HepG2 (cell line): ENCODE results near the gene SNRNP27. TPM values are rescaled to one million over a fixed set of nuclear protein-coding genes. Genes with fewer than 3 reads are reported as not detected.

Experiments used
- ATAC-seq: fragments of 200-7000 bp; cut with Tn5 transposase; 3 replicates; pipeline ENCODE4 v1.9.1; 2020; ENCODE audit warnings: mild to moderate bottlenecking, moderate library complexity
- BruUV-seq: library from RNA; stranded (reverse); fragments of 400-500 nt; replicated peaks from 2 replicates; lab custom pipeline; 2021; lab: Mats Ljungman, UMichigan
- CTCF ChIA-PET: fragments of 300-600 bp; formaldehyde crosslinking; extraction: SDS; loops from one replicate; lab custom pipeline; 2021; ENCODE audit warnings: low total read pairs, inconsistent platforms, low intra/inter-chr PET ratio; lab: Yijun Ruan, JAX
- POLR2A ChIA-PET: fragments of 350-600 bp; sonication (Branson Sonifier 250); formaldehyde crosslinking; loops from one replicate; lab custom pipeline; 2020; ENCODE audit warnings: antibody characterized with exemption, inconsistent platforms; lab: Yijun Ruan, JAX
- DNase-seq: peaks from one replicate; pipeline ENCODE4 v3.0.0-alpha.2; 2015; ENCODE audit warnings: low spot score
- FAIRE-seq: peaks from 3 replicates; lab custom pipeline; 2011; peaks lifted over from hg19 to GRCh38; lab: Jason Lieb, UNC
- H2AFZ ChIP-seq: one replicate; pipeline ENCODE4 v1.6.1; 2011; ENCODE audit warnings: low read length, inconsistent platforms
- H3K27ac ChIP-seq: fragments of 300-600 bp; 3 replicates; pipeline ENCODE4 v1.8.0; 2011; ENCODE audit warnings: mixed run types, mild to moderate bottlenecking, mixed read lengths, low read length, inconsistent platforms; ENCODE audit not compliant: insufficient read depth; ENCODE audit errors: extremely low read length
- H3K27me3 ChIP-seq, 2 experiments: fragments of 200-600 bp in 1 of 2; 2 replicates in 1 of 2; 3 replicates in 1 of 2; pipeline versions ENCODE4 v1.6.0 to v1.8.0; 2011; ENCODE audit warnings: low read length in 2 of 2, mild to moderate bottlenecking in 2 of 2, moderate library complexity in 2 of 2, inconsistent platforms in 1 of 2; ENCODE audit not compliant: insufficient read depth in 2 of 2, control insufficient read depth in 1 of 2
- H3K36me3 ChIP-seq, 2 experiments: fragments of 200-600 bp in 1 of 2; replicated peaks in 1 of 2; 2 replicates in 1 of 2; 3 replicates in 1 of 2; pipeline versions ENCODE4 v1.5.1 to v1.8.0; 2011; ENCODE audit warnings: low read length in 2 of 2, inconsistent platforms in 1 of 2; ENCODE audit not compliant: insufficient read depth in 2 of 2, control insufficient read depth in 1 of 2
- H3K4me1 ChIP-seq: 2 replicates; pipeline ENCODE4 v1.5.1; 2012; ENCODE audit warnings: low read length, inconsistent platforms; ENCODE audit not compliant: insufficient read depth
- H3K4me2 ChIP-seq: 2 replicates; pipeline ENCODE4 v1.6.0; 2011; ENCODE audit warnings: low read depth, low read length, inconsistent platforms
- H3K4me3 ChIP-seq, 3 experiments: fragments of 200-600 bp in 1 of 3; sonication (generic), shearing (Covaris generic) in 1 of 3; replicated peaks in 1 of 3; 2 replicates each; pipeline ENCODE4 v1.5.1; 2011 to 2016; ENCODE audit warnings: low read length in 3 of 3, inconsistent platforms in 2 of 3, low read depth in 2 of 3, mild to moderate bottlenecking in 2 of 3, control low read depth in 1 of 3, mixed read lengths in 1 of 3; ENCODE audit not compliant: insufficient read depth in 1 of 3
- H3K79me2 ChIP-seq: one replicate; pipeline ENCODE4 v1.6.1; 2011; ENCODE audit warnings: low read length, inconsistent platforms; ENCODE audit not compliant: insufficient read depth
- H3K9ac ChIP-seq: 2 replicates; pipeline ENCODE4 v1.6.0; 2011; ENCODE audit warnings: mild to moderate bottlenecking, low read depth, low read length, inconsistent platforms; ENCODE audit not compliant: insufficient read depth
- H3K9me3 ChIP-seq: 2 replicates; pipeline ENCODE4 v1.5.1; 2012; ENCODE audit warnings: mild to moderate bottlenecking, low read length
- H4K20me1 ChIP-seq: 2 replicates; pipeline ENCODE4 v1.6.0; 2011; ENCODE audit warnings: inconsistent platforms, mild to moderate bottlenecking, low read length, moderate library complexity; ENCODE audit not compliant: insufficient read depth
- CEBPB ChIP-seq: IDR thresholded peaks from 2 replicates; pipeline ENCODE4 v1.6.1; 2011; ENCODE audit warnings: low read depth, low read length, improper control_type of control experiment, borderline replicate concordance
- CEBPG ChIP-seq: IDR thresholded peaks from 2 replicates; pipeline ENCODE4 v1.6.1; 2016
- MAFF ChIP-seq: IDR thresholded peaks from 2 replicates; pipeline ENCODE4 v1.6.1; 2011; ENCODE audit warnings: low read depth, low read length, improper control_type of control experiment
- MAFK ChIP-seq, 2 experiments: IDR thresholded peaks in 1 of 2; conservative IDR thresholded peaks in 1 of 2; 2 replicates each; pipeline ENCODE4 v1.6.1; 2011; ENCODE audit warnings: improper control_type of control experiment in 2 of 2, low read length in 2 of 2
- MTA1 ChIP-seq: sonication (generic); formaldehyde crosslinking; IDR thresholded peaks from 2 replicates; pipeline ENCODE4 v1.4.0; 2020; ENCODE audit warnings: missing genetic modification reagents, mild to moderate bottlenecking, borderline replicate concordance
- NR2F1 ChIP-seq, 2 experiments: fragments of 450-650 bp in 1 of 2; formaldehyde crosslinking in 1 of 2; IDR thresholded peaks; 2 replicates each; pipeline versions ENCODE4 v1.5.0 to v1.6.1; 2016 to 2020; ENCODE audit warnings: mild to moderate bottlenecking in 1 of 2, missing compliant biosample characterization in 1 of 2, missing genetic modification reagents in 1 of 2, moderate library complexity in 1 of 2
- NR2F6 ChIP-seq, 2 experiments: IDR thresholded peaks; 2 replicates each; pipeline ENCODE4 v1.6.1; 2016; ENCODE audit warnings: antibody characterized with exemption in 1 of 2, mild to moderate bottlenecking in 1 of 2
- STAT5B ChIP-seq: sonication (generic); formaldehyde crosslinking; IDR thresholded peaks from 2 replicates; pipeline ENCODE4 v1.4.0; 2020; ENCODE audit warnings: missing genetic modification reagents
- ZFAT ChIP-seq: sonication (generic); formaldehyde crosslinking; conservative IDR thresholded peaks from 2 replicates; pipeline ENCODE4 v1.8.1; 2023; ENCODE audit warnings: missing genetic modification reagents, inconsistent platforms
- WGBS: methylation state at CpG from one replicate; pipeline ENCODE4 v1.1.6; 2017; ENCODE audit warnings: low lambda C conversion rate; 5-methylcytosine and 5-hydroxymethylcytosine counted together
- in situ Hi-C: cut with HindIII; loops from 2 replicates; pipeline ENCODE4 v1.10.0; 2017; ENCODE audit warnings: low pct_unique_long_range_greater_than_20kb; ENCODE audit not compliant: extremely low pct_ligation_motif_present
- intact Hi-C: fragments of 100-400 bp; cut with micrococcal nuclease; formaldehyde crosslinking; loops from one replicate; pipeline ENCODE4 v1.10.0; 2022; ENCODE audit not compliant: unreplicated experiment
- polyA plus RNA-seq, 8 experiments: library from polyadenylated mRNA; depleted of rRNA in 3 of 8; stranded (reverse) in 7 of 8; unstranded in 1 of 8; fragments of >200 nt; fragmentation: Illumina TruSeq in 4 of 8; extraction: Trizol in 4 of 8; gene quantifications; 2 replicates each; pipeline versions ENCODE4 v1.2.1 to v1.2.3, GENCODE V29; 2011 to 2016; ENCODE audit warnings: low read depth in 4 of 8, missing spikeins in 1 of 8, mixed read lengths in 1 of 8; ENCODE audit not compliant: insufficient read depth in 1 of 8
- total RNA-seq, 5 experiments: library from RNA; depleted of rRNA; stranded (reverse); fragments of >200 nt; fragmentation: Illumina TruSeq; extraction: Trizol; gene quantifications; 2 replicates each; pipeline ENCODE4 v1.2.3, GENCODE V29; 2016; ENCODE audit warnings: low read depth in 1 of 5
- TF ChIP-seq, protein P1 (sequence below): sonication (generic); formaldehyde crosslinking; IDR thresholded peaks from 2 replicates; pipeline ENCODE4 v1.5.0; 2020; ENCODE audit warnings: mild to moderate bottlenecking, missing genetic modification reagents

Gene SNRNP27
- total and polyA plus RNA-seq, 2 of the 13 experiments (the other 11 are each of a cell fraction or from before 2014, with no cell fraction given): 49.8 to 54.6 TPM

DNA sequence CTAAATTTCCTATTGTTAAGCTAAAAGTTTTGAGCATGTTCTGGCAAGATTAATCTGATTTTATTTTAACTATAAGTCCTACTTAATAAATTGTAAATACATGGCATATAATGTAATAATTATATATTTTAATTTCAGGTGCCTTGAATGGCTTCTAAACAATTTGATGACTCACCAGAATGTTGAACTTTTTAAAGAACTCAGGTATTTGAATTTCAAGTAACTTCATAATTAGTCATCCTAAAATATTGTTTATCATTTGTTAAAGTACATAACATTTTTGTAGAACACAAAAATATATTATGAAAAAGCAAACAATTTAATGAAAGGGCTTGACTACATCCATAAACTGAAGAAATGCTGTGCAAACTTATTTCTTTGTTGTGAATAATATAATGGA lies 49.8 kb upstream of the SNRNP27 start:
- no peaks in the 10 kb centered on the region for H3K4me1 ChIP-seq
- H3K27me3 ChIP-seq: no peaks in the 10 kb centered on the region
- H3K36me3 ChIP-seq: peaks cover 17 to 65% of the 10 kb centered on the region in 2 experiments
- intact Hi-C loops (no loop called here), in situ Hi-C loops (no loop called here)
- no peak overlapping the region for H2AFZ ChIP-seq
- DNase-seq: no peak
- no peak overlapping the region for H3K9ac ChIP-seq
- no peaks in the 10 kb centered on the region for H3K79me2 ChIP-seq
- CTCF ChIA-PET: no interaction called here
- no peaks in the 10 kb centered on the region for H4K20me1 ChIP-seq
- no peak for FAIRE-seq
- BruUV-seq: no TSS peak
- H3K27ac ChIP-seq: no peak overlapping the region
- no peak for ATAC-seq
- no peak overlapping the region for H3K4me2 ChIP-seq
- H3K4me3 ChIP-seq: no peak overlapping the region
- H3K9me3 ChIP-seq: no peaks in the 10 kb centered on the region
- TF ChIP-seq MAFK (conservative IDR thresholded peaks at IDR 0.05 in 1 of 2, IDR thresholded peaks at IDR 0.05 in 1 of 2; ENCODE audit: low read length in 2 of 2): peak; percentile 65 to 75; a peak in 3 of 4 replicates
- TF ChIP-seq MAFF: peak; percentile 56
- TF ChIP-seq MTA1 (CRISPR knock-in tag): no peak
- POLR2A ChIA-PET: no interaction called here

GRCh38 chr2:69844560-69844959 lies 49.2 kb upstream of the SNRNP27 start:
- 96% methylated on average over 3 of the region's 3 CpGs for WGBS
- Histone ChIP-seq H3K9ac (no peak overlapping the region), H3K4me1 (no peaks in the 10 kb centered on the region), H3K27ac (no peak overlapping the region), H4K20me1 (no peaks in the 10 kb centered on the region), H3K4me2 (no peak overlapping the region), H3K4me3 (no peak overlapping the region), H3K27me3 (no peaks in the 10 kb centered on the region), H3K36me3 (peaks cover 20 to 64% of the 10 kb centered on the region in 2 experiments), H3K9me3 (no peaks in the 10 kb centered on the region), H3K79me2 (no peaks in the 10 kb centered on the region), H2AFZ (no peak overlapping the region)
- ChIA-PET CTCF (no interaction called here), POLR2A (interaction anchor here (0.7 kb wide), 1 partner anchor 288 kb away, joined by 4 read pairs; no protein-coding TSS in a partner anchor)
- no TSS peak for BruUV-seq
- in situ Hi-C loops: no loop called here
- FAIRE-seq (no peak), ATAC-seq (no peak), DNase-seq (no peak)
- peak; percentile 64; the same call in 1 of the 2 replicates for TF ChIP-seq NR2F6 (IDR thresholded peaks at IDR 0.05)
- peak; percentile 70 for TF ChIP-seq NR2F6 (CRISPR knock-in tag; IDR thresholded peaks at IDR 0.05)
- peak in 1 of 2 experiments; percentile 23; a peak in 1 of 4 replicates for TF ChIP-seq NR2F1 (CRISPR knock-in tag; IDR thresholded peaks at IDR 0.05)
- no peak for TF ChIP-seq ZFAT (CRISPR knock-in tag)
- peak; percentile 84 for TF ChIP-seq CEBPG
- TF ChIP-seq, protein P1, sequence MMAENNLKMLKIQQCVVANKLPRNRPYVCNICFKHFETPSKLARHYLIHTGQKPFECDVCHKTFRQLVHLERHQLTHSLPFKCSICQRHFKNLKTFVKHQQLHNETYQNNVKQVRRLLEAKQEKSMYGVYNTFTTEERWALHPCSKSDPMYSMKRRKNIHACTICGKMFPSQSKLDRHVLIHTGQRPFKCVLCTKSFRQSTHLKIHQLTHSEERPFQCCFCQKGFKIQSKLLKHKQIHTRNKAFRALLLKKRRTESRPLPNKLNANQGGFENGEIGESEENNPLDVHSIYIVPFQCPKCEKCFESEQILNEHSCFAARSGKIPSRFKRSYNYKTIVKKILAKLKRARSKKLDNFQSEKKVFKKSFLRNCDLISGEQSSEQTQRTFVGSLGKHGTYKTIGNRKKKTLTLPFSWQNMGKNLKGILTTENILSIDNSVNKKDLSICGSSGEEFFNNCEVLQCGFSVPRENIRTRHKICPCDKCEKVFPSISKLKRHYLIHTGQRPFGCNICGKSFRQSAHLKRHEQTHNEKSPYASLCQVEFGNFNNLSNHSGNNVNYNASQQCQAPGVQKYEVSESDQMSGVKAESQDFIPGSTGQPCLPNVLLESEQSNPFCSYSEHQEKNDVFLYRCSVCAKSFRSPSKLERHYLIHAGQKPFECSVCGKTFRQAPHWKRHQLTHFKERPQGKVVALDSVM: peak; percentile 93
- no peak for TF ChIP-seq STAT5B (CRISPR knock-in tag)
- TF ChIP-seq CEBPB: peak; percentile 94
- intact Hi-C loops: no loop called here
